ENCODE data around the gene DIO3.

DIO3 gene

GRCh38 chr14:101586531-101587430, 25.5 kb downstream of the DIO3 start:
- Histone ChIP-seq H3K9me3 (ENCODE audit: insufficient read depth, low read depth, low read length) (no peaks in the 10 kb centered on the region), H3K4me1 (ENCODE audit: insufficient read depth, low read length) (no peaks in the 10 kb centered on the region), H3K27ac (ENCODE audit: low read depth, low read length) (no peak overlapping the region), H3K36me3 (ENCODE audit: insufficient read depth, low read length) (no peaks in the 10 kb centered on the region), H3K4me3 (ENCODE audit: low read length) (no peak overlapping the region), H3K27me3 (ENCODE audit: insufficient read depth, low read length) (no peaks in the 10 kb centered on the region), H3K9ac (ENCODE audit: low read depth, low read length) (no peak overlapping the region)
- 91% methylated on average over 17 of the region's 17 CpGs for WGBS

DNA sequence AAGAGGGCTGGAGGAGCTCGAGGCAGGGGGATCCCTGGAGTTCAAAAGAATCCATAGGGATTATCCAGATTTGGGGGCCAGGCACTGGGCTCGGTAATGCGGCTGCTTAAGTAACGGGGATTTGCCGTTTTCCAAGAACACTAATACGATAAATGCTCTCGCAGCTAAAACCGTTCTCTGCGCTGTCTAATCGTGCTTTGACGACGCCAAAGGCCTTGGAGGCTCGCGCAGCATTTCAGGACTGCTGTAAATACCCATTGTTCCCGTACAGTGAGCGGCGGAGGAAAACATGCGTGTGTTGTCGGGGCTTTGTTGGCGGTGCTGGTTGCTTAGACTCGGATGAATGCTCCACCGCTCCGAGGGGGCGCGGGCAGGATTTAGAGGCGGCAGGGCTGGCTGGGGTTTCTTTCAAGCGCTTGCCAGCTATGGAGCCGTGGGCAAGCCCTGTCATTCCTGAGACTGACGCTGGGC, 26.2 kb downstream of the DIO3 start:
- 93% methylated on average over 29 of the region's 29 CpGs for WGBS
- no peak overlapping the region for H3K9ac ChIP-seq (ENCODE audit: low read depth, low read length)
- H3K27ac ChIP-seq (ENCODE audit: low read depth, low read length) = no peak overlapping the region
- no peak overlapping the region for H3K4me3 ChIP-seq (ENCODE audit: low read length)
- no peaks in the 10 kb centered on the region for H3K36me3 ChIP-seq (ENCODE audit: insufficient read depth, low read length)
- H3K4me1 ChIP-seq (ENCODE audit: insufficient read depth, low read length) = no peaks in the 10 kb centered on the region
- no peaks in the 10 kb centered on the region for H3K9me3 ChIP-seq (ENCODE audit: insufficient read depth, low read depth, low read length)
- no peaks in the 10 kb centered on the region for H3K27me3 ChIP-seq (ENCODE audit: insufficient read depth, low read length)

- H3K9ac ChIP-seq (ENCODE audit: low read depth, low read length) = no peak overlapping the region
- 88% methylated on average over 16 of the region's 17 CpGs for WGBS
Measured at GRCh38 chr14:101588286-101588975, 27.1 kb downstream of the DIO3 start.

DNA sequence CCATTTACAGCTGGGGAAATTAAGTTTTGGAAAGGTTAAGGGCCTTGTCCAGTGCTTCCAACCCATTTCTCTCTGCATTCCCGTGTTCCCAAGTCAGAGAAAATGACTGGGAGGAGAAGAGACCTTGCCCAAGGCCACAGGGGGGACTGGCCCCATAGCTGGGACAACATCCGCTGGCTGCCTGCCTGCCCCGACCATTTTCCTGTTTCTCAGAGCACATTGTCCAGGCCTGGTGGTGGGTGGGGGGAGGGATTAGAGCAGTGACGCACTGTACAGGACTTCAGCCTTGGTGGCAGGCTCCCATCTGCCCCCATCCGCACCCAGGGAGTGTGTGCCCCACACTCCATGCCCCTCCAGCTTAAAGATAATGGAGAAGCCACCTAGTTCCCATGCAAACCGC, 27.7 kb downstream of the DIO3 start:
- Histone ChIP-seq H3K27ac (ENCODE audit: low read depth, low read length) (no peak overlapping the region), H3K4me3 (ENCODE audit: low read length) (no peak overlapping the region), H3K27me3 (ENCODE audit: insufficient read depth, low read length) (no peaks in the 10 kb centered on the region), H3K9me3 (ENCODE audit: insufficient read depth, low read depth, low read length) (no peaks in the 10 kb centered on the region), H3K36me3 (ENCODE audit: insufficient read depth, low read length) (no peaks in the 10 kb centered on the region), H3K4me1 (ENCODE audit: insufficient read depth, low read length) (no peaks in the 10 kb centered on the region), H3K9ac (ENCODE audit: low read depth, low read length) (no peak overlapping the region)
- WGBS = 85% methylated on average over 6 of the region's 6 CpGs

More at GRCh38 chr14:101588286-101588975, 27.1 kb downstream of the DIO3 start:
- H3K4me1 ChIP-seq (ENCODE audit: insufficient read depth, low read length) = no peaks in the 10 kb centered on the region
- H3K27ac ChIP-seq (ENCODE audit: low read depth, low read length) = no peak overlapping the region
- H3K36me3 ChIP-seq (ENCODE audit: insufficient read depth, low read length) = no peaks in the 10 kb centered on the region
- no peaks in the 10 kb centered on the region for H3K9me3 ChIP-seq (ENCODE audit: insufficient read depth, low read depth, low read length)
- H3K27me3 ChIP-seq (ENCODE audit: insufficient read depth, low read length) = no peaks in the 10 kb centered on the region
- no peak overlapping the region for H3K4me3 ChIP-seq (ENCODE audit: low read length)

GRCh38 chr14:101589486-101590015, 28.3 kb downstream of the DIO3 start:
- Histone ChIP-seq H3K27ac (ENCODE audit: low read depth, low read length) (no peak overlapping the region), H3K4me3 (ENCODE audit: low read length) (no peak overlapping the region), H3K27me3 (ENCODE audit: insufficient read depth, low read length) (no peaks in the 10 kb centered on the region), H3K4me1 (ENCODE audit: insufficient read depth, low read length) (no peaks in the 10 kb centered on the region), H3K9me3 (ENCODE audit: insufficient read depth, low read depth, low read length) (no peaks in the 10 kb centered on the region), H3K9ac (ENCODE audit: low read depth, low read length) (no peak overlapping the region), H3K36me3 (ENCODE audit: insufficient read depth, low read length) (no peaks in the 10 kb centered on the region)
- 90% methylated on average over 3 of the region's 3 CpGs for WGBS

GRCh38 chr14:101590062-101590461, 28.8 kb downstream of the DIO3 start:
- H3K27ac ChIP-seq (ENCODE audit: low read depth, low read length) = no peak overlapping the region
- H3K4me3 ChIP-seq (ENCODE audit: low read length) = no peak overlapping the region
- H3K27me3 ChIP-seq (ENCODE audit: insufficient read depth, low read length) = no peaks in the 10 kb centered on the region
- no peaks in the 10 kb centered on the region for H3K4me1 ChIP-seq (ENCODE audit: insufficient read depth, low read length)
- WGBS = 90% methylated on average over 9 of the region's 9 CpGs
- no peaks in the 10 kb centered on the region for H3K36me3 ChIP-seq (ENCODE audit: insufficient read depth, low read length)
- no peak overlapping the region for H3K9ac ChIP-seq (ENCODE audit: low read depth, low read length)
- H3K9me3 ChIP-seq (ENCODE audit: insufficient read depth, low read depth, low read length) = no peaks in the 10 kb centered on the region

- no peaks in the 10 kb centered on the region for H3K9me3 ChIP-seq (ENCODE audit: insufficient read depth, low read depth, low read length)
- H3K36me3 ChIP-seq (ENCODE audit: insufficient read depth, low read length) = no peaks in the 10 kb centered on the region
- no peaks in the 10 kb centered on the region for H3K27me3 ChIP-seq (ENCODE audit: insufficient read depth, low read length)
- H3K4me1 ChIP-seq (ENCODE audit: insufficient read depth, low read length) = no peaks in the 10 kb centered on the region
- no peak overlapping the region for H3K9ac ChIP-seq (ENCODE audit: low read depth, low read length)
- 97% methylated on average over 14 of the region's 14 CpGs for WGBS
- no peak overlapping the region for H3K27ac ChIP-seq (ENCODE audit: low read depth, low read length)
- no peak overlapping the region for H3K4me3 ChIP-seq (ENCODE audit: low read length)
Measured at GRCh38 chr14:101590616-101591015, 29.3 kb downstream of the DIO3 start.

GRCh38 chr14:101591121-101591520, 29.8 kb downstream of the DIO3 start:
- 92% methylated on average over 5 of the region's 5 CpGs for WGBS

GRCh38 chr14:101591582-101591981, 30.3 kb downstream of the DIO3 start:
- H3K9ac ChIP-seq (ENCODE audit: low read depth, low read length) = no peak overlapping the region
- no peaks in the 10 kb centered on the region for H3K36me3 ChIP-seq (ENCODE audit: insufficient read depth, low read length)
- no peaks in the 10 kb centered on the region for H3K27me3 ChIP-seq (ENCODE audit: insufficient read depth, low read length)
- H3K4me1 ChIP-seq (ENCODE audit: insufficient read depth, low read length) = no peaks in the 10 kb centered on the region
- 94% methylated on average over 5 of the region's 5 CpGs for WGBS
- no peak overlapping the region for H3K27ac ChIP-seq (ENCODE audit: low read depth, low read length)
- no peak overlapping the region for H3K4me3 ChIP-seq (ENCODE audit: low read length)
- H3K9me3 ChIP-seq (ENCODE audit: insufficient read depth, low read depth, low read length) = no peaks in the 10 kb centered on the region

More at GRCh38 chr14:101591121-101591520, 29.8 kb downstream of the DIO3 start:
- Histone ChIP-seq H3K4me3 (ENCODE audit: low read length) (no peak overlapping the region), H3K9ac (ENCODE audit: low read depth, low read length) (no peak overlapping the region), H3K27me3 (ENCODE audit: insufficient read depth, low read length) (no peaks in the 10 kb centered on the region), H3K36me3 (ENCODE audit: insufficient read depth, low read length) (no peaks in the 10 kb centered on the region), H3K9me3 (ENCODE audit: insufficient read depth, low read depth, low read length) (no peaks in the 10 kb centered on the region), H3K4me1 (ENCODE audit: insufficient read depth, low read length) (no peaks in the 10 kb centered on the region), H3K27ac (ENCODE audit: low read depth, low read length) (no peak overlapping the region)

GRCh38 chr14:101593411-101594238, 32.3 kb downstream of the DIO3 start:
- Histone ChIP-seq H3K4me3 (ENCODE audit: low read length) (no peak overlapping the region), H3K9ac (ENCODE audit: low read depth, low read length) (no peak overlapping the region), H3K27ac (ENCODE audit: low read depth, low read length) (no peak overlapping the region), H3K9me3 (ENCODE audit: insufficient read depth, low read depth, low read length) (no peaks in the 10 kb centered on the region), H3K36me3 (ENCODE audit: insufficient read depth, low read length) (no peaks in the 10 kb centered on the region), H3K27me3 (ENCODE audit: insufficient read depth, low read length) (no peaks in the 10 kb centered on the region), H3K4me1 (ENCODE audit: insufficient read depth, low read length) (no peaks in the 10 kb centered on the region)
- WGBS = 93% methylated on average over 7 of the region's 7 CpGs

All from HUES64 (cell line).